ENCODE measurements around the gene MND1.

GRCh38 chr4:153366486-153366885 lies 22.0 kb downstream of the MND1 start:
- TF ChIP-seq CTCF (IDR thresholded peaks at IDR 0.05; ENCODE audit: low read length) (no peak), EZH2 (IDR thresholded peaks at IDR 0.05; ENCODE audit: borderline replicate concordance, low read length) (no peak)
